K562 (cell line): ENCODE data around the gene HAUS2. TPM values are rescaled to one million over a fixed set of nuclear protein-coding genes. Genes with fewer than 3 reads are reported as not detected.

ENCODE experiments used
- ARID1B ChIP-seq: fragments of 450-650 bp; IDR thresholded peaks from 2 replicates; pipeline ENCODE4 v1.6.1; 2016; ENCODE audit warnings: antibody characterized with exemption, mild to moderate bottlenecking, inconsistent platforms
- BMI1 ChIP-seq: fragments of 150-350 bp; IDR thresholded peaks from 2 replicates; pipeline ENCODE4 v1.6.1; 2014; ENCODE audit warnings: low read length
- CEBPZ ChIP-seq: fragments of 150-350 bp; IDR thresholded peaks from 2 replicates; pipeline ENCODE4 v1.6.1; 2014; ENCODE audit warnings: low read depth, mild to moderate bottlenecking, low read length, borderline replicate concordance
- GABPB1 ChIP-seq: sonication (generic); formaldehyde crosslinking; IDR thresholded peaks from 2 replicates; pipeline ENCODE4 v1.8.0; 2022; ENCODE audit warnings: mild to moderate bottlenecking, missing genetic modification reagents
- HLTF ChIP-seq: fragments of 450-650 bp; IDR thresholded peaks from 2 replicates; pipeline ENCODE4 v1.6.1; 2016
- MCM2 ChIP-seq: fragments of 450-650 bp; IDR thresholded peaks from 2 replicates; pipeline ENCODE4 v1.6.1; 2017; ENCODE audit warnings: low read depth, mild to moderate bottlenecking
- POLR2AphosphoS2 ChIP-seq: IDR thresholded peaks from 2 replicates; pipeline ENCODE4 v1.6.1; 2012; ENCODE audit warnings: low read length, improper control_type of control experiment
- POLR2G ChIP-seq: fragments of 200-400 bp; formaldehyde crosslinking; IDR thresholded peaks from 2 replicates; pipeline ENCODE4 v1.6.1; 2017; ENCODE audit warnings: low read depth, mild to moderate bottlenecking, antibody characterized with exemption, low read length, moderate library complexity
- RB1 ChIP-seq: fragments of 450-650 bp; IDR thresholded peaks from 2 replicates; pipeline ENCODE4 v1.6.1; 2017; ENCODE audit warnings: low read depth, mild to moderate bottlenecking
- TBL1XR1 ChIP-seq, 2 experiments: IDR thresholded peaks; 2 replicates each; pipeline ENCODE4 v1.6.1; 2012; ENCODE audit warnings: improper control_type of control experiment in 2 of 2, low read length in 2 of 2, mild to moderate bottlenecking in 1 of 2
- VEZF1 ChIP-seq: fragments of 200-800 bp; sonication (Bioruptor generic); IDR thresholded peaks from 2 replicates; pipeline ENCODE4 v1.6.1; 2017; ENCODE audit warnings: missing genetic modification characterization, missing compliant biosample characterization
- ZBTB34 ChIP-seq: fragments of 250-450 bp; sonication (Bioruptor Pico); IDR thresholded peaks from 2 replicates; pipeline ENCODE4 v1.8.0; 2021; ENCODE audit warnings: mild to moderate bottlenecking, moderate library complexity
- polyA plus RNA-seq, 8 experiments: library from polyadenylated mRNA; depleted of rRNA in 4 of 8; stranded (reverse) in 5 of 8; unstranded in 3 of 8; fragments of >200 nt; fragmentation: Nextera tagmentation in 2 of 8; fragmentation: Illumina TruSeq in 1 of 8; extraction: Ambion mirVana in 2 of 8; extraction: Trizol in 1 of 8; gene quantifications; 2 replicates each; pipeline versions ENCODE4 v1.2.1 to v1.2.3, GENCODE V29; 2011 to 2014; ENCODE audit warnings: inconsistent platforms in 1 of 8, missing spikeins in 1 of 8
- total RNA-seq, 7 experiments: library from RNA; depleted of rRNA in 6 of 7; stranded (reverse); fragments of >200 nt in 6 of 7; fragmentation: Illumina TruSeq in 2 of 7; extraction: Trizol in 2 of 7; gene quantifications; 2 replicates each; pipeline versions ENCODE4 v1.2.1 to v1.2.3, GENCODE V29; 2011 to 2021; ENCODE audit warnings: low replicate concordance in 1 of 7
- TF ChIP-seq, protein P1 (sequence below): sonication (generic); formaldehyde crosslinking; IDR thresholded peaks from 2 replicates; pipeline ENCODE4 v1.8.1; 2023; ENCODE audit warnings: mild to moderate bottlenecking, missing genetic modification reagents
- TF ChIP-seq, protein P2 (sequence below): sonication (generic); formaldehyde crosslinking; IDR thresholded peaks from 2 replicates; pipeline ENCODE4 v1.8.1; 2023; ENCODE audit warnings: mild to moderate bottlenecking, missing genetic modification reagents

HAUS2 gene
- total and polyA plus RNA-seq, 9 of the 15 experiments (the other 6 are each of a cell fraction or from before 2014, with no cell fraction given), result 30.6 to 64.9 (median 54.1) TPM

DNA sequence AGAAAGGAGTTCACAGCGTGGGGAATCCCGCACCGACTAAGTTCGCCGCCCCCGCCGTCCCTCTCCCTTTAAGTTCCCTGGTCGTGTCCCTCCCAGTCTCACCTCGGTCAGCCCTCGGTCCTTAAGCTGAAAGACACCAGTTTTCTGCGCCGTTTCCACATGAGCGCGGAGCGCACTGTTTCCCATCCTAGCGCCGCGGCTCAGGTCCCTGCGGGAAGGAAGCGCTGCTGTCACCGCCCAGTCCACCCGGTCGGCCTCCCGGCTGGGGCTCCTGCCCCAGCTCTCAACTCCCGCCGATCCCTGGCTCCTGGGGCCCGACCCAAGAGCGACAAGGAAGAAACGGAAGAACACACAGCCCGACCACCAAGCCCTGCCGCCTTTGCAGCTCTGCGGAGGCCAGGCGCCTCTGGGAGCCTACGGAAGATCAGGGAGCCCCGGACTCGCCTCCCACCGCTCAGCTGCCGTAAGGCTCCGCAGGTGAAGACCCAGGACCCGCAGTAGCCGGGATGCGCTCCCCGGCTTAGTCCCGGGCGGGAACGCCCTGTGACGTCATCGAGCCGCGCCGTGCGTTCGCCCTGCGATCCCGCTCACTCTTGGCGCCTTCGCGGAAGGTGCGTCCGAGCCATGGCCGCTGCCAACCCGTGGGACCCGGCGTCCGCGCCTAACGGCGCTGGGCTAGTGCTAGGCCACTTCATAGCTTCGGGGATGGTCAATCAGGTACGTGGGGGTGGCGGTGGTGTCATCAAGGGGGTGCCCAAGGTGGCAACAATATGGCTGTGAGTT is at the start of gene HAUS2, which contains the start of gene LRRC57 (continued):
- TF ChIP-seq, protein P1, sequence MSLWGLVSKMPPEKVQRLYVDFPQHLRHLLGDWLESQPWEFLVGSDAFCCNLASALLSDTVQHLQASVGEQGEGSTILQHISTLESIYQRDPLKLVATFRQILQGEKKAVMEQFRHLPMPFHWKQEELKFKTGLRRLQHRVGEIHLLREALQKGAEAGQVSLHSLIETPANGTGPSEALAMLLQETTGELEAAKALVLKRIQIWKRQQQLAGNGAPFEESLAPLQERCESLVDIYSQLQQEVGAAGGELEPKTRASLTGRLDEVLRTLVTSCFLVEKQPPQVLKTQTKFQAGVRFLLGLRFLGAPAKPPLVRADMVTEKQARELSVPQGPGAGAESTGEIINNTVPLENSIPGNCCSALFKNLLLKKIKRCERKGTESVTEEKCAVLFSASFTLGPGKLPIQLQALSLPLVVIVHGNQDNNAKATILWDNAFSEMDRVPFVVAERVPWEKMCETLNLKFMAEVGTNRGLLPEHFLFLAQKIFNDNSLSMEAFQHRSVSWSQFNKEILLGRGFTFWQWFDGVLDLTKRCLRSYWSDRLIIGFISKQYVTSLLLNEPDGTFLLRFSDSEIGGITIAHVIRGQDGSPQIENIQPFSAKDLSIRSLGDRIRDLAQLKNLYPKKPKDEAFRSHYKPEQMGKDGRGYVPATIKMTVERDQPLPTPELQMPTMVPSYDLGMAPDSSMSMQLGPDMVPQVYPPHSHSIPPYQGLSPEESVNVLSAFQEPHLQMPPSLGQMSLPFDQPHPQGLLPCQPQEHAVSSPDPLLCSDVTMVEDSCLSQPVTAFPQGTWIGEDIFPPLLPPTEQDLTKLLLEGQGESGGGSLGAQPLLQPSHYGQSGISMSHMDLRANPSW, result no peak
- TF ChIP-seq MCM2, result no peak
- peak; percentile 97 for TF ChIP-seq RB1
- no peak for TF ChIP-seq BMI1
- peak; percentile 99 for TF ChIP-seq POLR2G
- TF ChIP-seq ARID1B, result peak; percentile 13; the same call in 1 of the 2 replicates
- TF ChIP-seq, protein P2, sequence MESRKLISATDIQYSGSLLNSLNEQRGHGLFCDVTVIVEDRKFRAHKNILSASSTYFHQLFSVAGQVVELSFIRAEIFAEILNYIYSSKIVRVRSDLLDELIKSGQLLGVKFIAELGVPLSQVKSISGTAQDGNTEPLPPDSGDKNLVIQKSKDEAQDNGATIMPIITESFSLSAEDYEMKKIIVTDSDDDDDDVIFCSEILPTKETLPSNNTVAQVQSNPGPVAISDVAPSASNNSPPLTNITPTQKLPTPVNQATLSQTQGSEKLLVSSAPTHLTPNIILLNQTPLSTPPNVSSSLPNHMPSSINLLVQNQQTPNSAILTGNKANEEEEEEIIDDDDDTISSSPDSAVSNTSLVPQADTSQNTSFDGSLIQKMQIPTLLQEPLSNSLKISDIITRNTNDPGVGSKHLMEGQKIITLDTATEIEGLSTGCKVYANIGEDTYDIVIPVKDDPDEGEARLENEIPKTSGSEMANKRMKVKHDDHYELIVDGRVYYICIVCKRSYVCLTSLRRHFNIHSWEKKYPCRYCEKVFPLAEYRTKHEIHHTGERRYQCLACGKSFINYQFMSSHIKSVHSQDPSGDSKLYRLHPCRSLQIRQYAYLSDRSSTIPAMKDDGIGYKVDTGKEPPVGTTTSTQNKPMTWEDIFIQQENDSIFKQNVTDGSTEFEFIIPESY (CRISPR knock-in tag), result no peak
- peak; percentile 50; the same call in 1 of the 2 replicates for TF ChIP-seq VEZF1
- peak in 1 of 2 experiments; percentile 78; a peak in 2 of 4 replicates for TF ChIP-seq TBL1XR1 (IDR thresholded peaks at IDR 0.05; ENCODE audit: low read length in 2 of 2)
- TF ChIP-seq ZBTB34 (CRISPR knock-in tag), result no peak
- peak; percentile 71 for TF ChIP-seq GABPB1
- peak; percentile 9; the same call in 1 of the 2 replicates for TF ChIP-seq HLTF
- no peak for TF ChIP-seq CEBPZ
- TF ChIP-seq POLR2AphosphoS2, result peak; percentile 57; the same call in 1 of the 2 replicates
